ENCODE measurements around the gene TERT.
A peak's percentile ranks its signal among the peaks of the same experiment; 100 is the strongest.

TERT gene

GRCh38 chr5:1204693-1205242 is 90.1 kb downstream of the TERT start:
- no peaks in the 10 kb centered on the region for H3K27me3 ChIP-seq (ENCODE audit: insufficient read depth, low read depth, severe bottlenecking)
- H3K27ac ChIP-seq = peak overlapping the region; percentile 30
- no peak overlapping the region for H3K4me3 ChIP-seq (ENCODE audit: low read depth, low read length)
- DNase-seq = peak; percentile 79
- H3K9me3 ChIP-seq (ENCODE audit: severe bottlenecking) = no peaks in the 10 kb centered on the region
- TF ChIP-seq, protein P1, sequence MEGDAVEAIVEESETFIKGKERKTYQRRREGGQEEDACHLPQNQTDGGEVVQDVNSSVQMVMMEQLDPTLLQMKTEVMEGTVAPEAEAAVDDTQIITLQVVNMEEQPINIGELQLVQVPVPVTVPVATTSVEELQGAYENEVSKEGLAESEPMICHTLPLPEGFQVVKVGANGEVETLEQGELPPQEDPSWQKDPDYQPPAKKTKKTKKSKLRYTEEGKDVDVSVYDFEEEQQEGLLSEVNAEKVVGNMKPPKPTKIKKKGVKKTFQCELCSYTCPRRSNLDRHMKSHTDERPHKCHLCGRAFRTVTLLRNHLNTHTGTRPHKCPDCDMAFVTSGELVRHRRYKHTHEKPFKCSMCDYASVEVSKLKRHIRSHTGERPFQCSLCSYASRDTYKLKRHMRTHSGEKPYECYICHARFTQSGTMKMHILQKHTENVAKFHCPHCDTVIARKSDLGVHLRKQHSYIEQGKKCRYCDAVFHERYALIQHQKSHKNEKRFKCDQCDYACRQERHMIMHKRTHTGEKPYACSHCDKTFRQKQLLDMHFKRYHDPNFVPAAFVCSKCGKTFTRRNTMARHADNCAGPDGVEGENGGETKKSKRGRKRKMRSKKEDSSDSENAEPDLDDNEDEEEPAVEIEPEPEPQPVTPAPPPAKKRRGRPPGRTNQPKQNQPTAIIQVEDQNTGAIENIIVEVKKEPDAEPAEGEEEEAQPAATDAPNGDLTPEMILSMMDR (IDR thresholded peaks at IDR 0.05; ENCODE audit: low read depth, low read length) = peak; percentile 82
- no peaks in the 10 kb centered on the region for H3K36me3 ChIP-seq

DNA sequence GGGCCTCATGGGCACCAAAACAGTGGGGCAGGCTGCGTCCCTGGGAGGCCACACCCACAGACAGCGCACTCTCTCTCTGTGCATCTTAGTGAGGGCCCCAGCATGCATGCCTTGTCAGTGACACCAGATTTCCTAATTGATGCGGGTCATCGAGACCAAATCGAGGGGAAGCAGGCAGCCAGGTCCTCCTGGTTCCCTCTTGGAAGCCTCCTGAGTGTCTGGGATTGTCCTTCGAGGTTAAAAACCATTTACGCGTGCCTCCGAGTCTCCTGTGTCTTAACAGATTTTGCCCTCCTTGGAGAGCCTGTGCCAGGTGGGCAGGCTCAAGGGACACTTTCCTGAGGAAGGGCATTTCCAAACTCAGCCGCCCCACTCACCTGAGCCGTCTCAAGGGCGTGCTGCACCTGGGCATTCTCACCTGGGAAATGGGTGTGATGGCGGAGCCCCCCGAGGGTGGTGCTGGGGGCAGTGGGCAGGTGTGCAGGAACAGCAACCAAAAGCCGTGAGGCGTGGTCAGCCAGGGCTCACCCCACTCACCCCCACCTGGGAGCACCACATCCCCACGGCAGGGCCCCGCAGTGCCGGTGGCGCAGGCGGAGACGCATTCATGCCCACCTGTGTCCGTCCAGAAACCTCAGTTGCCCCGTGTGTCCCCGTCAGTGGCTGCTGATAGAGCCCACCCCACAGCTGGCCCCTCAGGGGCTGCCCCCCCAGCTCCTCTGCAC is 90.7 kb downstream of the TERT start:
- TF ChIP-seq, protein P1 (IDR thresholded peaks at IDR 0.05; ENCODE audit: low read depth, low read length) = no peak
- no peak for DNase-seq
- H3K27ac ChIP-seq = peak overlapping the region; percentile 30
- H3K36me3 ChIP-seq = no peaks in the 10 kb centered on the region
- H3K9me3 ChIP-seq (ENCODE audit: severe bottlenecking) = no peaks in the 10 kb centered on the region
- H3K27me3 ChIP-seq (ENCODE audit: insufficient read depth, low read depth, severe bottlenecking) = no peaks in the 10 kb centered on the region
- H3K4me3 ChIP-seq (ENCODE audit: low read depth, low read length) = no peak overlapping the region

- Histone ChIP-seq H3K4me3 (ENCODE audit: low read depth, low read length) (no peak overlapping the region), H3K27me3 (ENCODE audit: insufficient read depth, low read depth, severe bottlenecking) (no peaks in the 10 kb centered on the region), H3K36me3 (no peaks in the 10 kb centered on the region), H3K27ac (no peak overlapping the region), H3K9me3 (ENCODE audit: severe bottlenecking) (no peaks in the 10 kb centered on the region)
- no peak for DNase-seq
- TF ChIP-seq, protein P1 (IDR thresholded peaks at IDR 0.05; ENCODE audit: low read depth, low read length) = no peak
These were observed 91.4 kb downstream of the TERT start for GRCh38 chr5:1203311-1203967.
